Peyer's patch (tissue), 4 donors: ENCODE measurements around the gene BIRC7. TPM values are rescaled to one million over a fixed set of nuclear protein-coding genes. Genes with fewer than 3 reads are reported as not detected.
"Not testable (repeated sequence)": the region's sequence is repeated elsewhere in the genome, so short reads cannot be mapped to it uniquely, and the experiment has no call there.

Source experiments
- DNase-seq, 3 donors: peaks; one replicate each; pipeline ENCODE4 v3.0.0-alpha.2; 2017 to 2019
- H3K27ac ChIP-seq, 4 donors: fragments of 200-600 bp; sonication (generic); one replicate each; pipeline ENCODE4 v1.5.1; 2016 to 2019
- H3K27me3 ChIP-seq, 2 donors: fragments of 200-600 bp; sonication (generic); one replicate each; pipeline ENCODE4 v1.5.1; 2019
- H3K36me3 ChIP-seq, 3 donors: fragments of 200-600 bp; sonication (generic); one replicate each; pipeline ENCODE4 v1.5.1; 2016 to 2019
- H3K4me1 ChIP-seq, 4 donors: fragments of 200-600 bp; sonication (generic); one replicate each; pipeline ENCODE4 v1.5.1; 2016 to 2019
- H3K4me3 ChIP-seq, 4 donors: fragments of 200-600 bp; sonication (generic); 1 replicate in 3 of 4; 2 replicates in 1 of 4; pipeline ENCODE4 v1.5.1; 2016 to 2019; ENCODE audit warnings: mild to moderate bottlenecking in 1 of 4
- H3K9me3 ChIP-seq, 4 donors: fragments of 200-600 bp; sonication (generic); one replicate each; pipeline ENCODE4 v1.5.1; 2016 to 2019; ENCODE audit warnings: mild to moderate bottlenecking in 1 of 4
- CTCF ChIP-seq, 6 experiments: fragments of 450-650 bp in 4 of 6; fragments of 200-600 bp in 2 of 6; sonication (generic) in 1 of 6; IDR thresholded peaks; one replicate each; pipeline ENCODE4 v1.5.1; 2017 to 2019; ENCODE audit warnings: antibody characterized with exemption in 6 of 6, mild to moderate bottlenecking in 3 of 6, moderate library complexity in 1 of 6
- POLR2A ChIP-seq, 2 donors: fragments of 450-650 bp; IDR thresholded peaks; one replicate each; pipeline ENCODE4 v1.5.1; 2017; ENCODE audit warnings: antibody characterized with exemption in 2 of 2, mild to moderate bottlenecking in 2 of 2, moderate library complexity in 2 of 2
- total RNA-seq, 4 donors: library from RNA; depleted of rRNA; stranded (reverse); fragments of >200 nt; gene quantifications; one replicate each; pipeline ENCODE4 v1.1.0, GENCODE V29; 2016

BIRC7 gene
- total RNA-seq, 4 donors from 2014 or later, result not detected

GRCh38 chr20:63218701-63219446 lies 16.8 kb upstream of the BIRC7 start:
- peaks cover 0 to 20% (median 15%) of the 10 kb centered on the region in 4 donors for H3K4me1 ChIP-seq
- no peaks in the 10 kb centered on the region for H3K9me3 ChIP-seq
- DNase-seq, result no peak
- no peaks in the 10 kb centered on the region for H3K27me3 ChIP-seq
- TF ChIP-seq CTCF (IDR thresholded peaks at IDR 0.05) (no peak), POLR2A (IDR thresholded peaks at IDR 0.05) (no peak)
- H3K27ac ChIP-seq, result no peak overlapping the region
- peaks cover 0 to 5% (median 0%) of the 10 kb centered on the region in 3 donors for H3K36me3 ChIP-seq
- no peak overlapping the region for H3K4me3 ChIP-seq

GRCh38 chr20:63219447-63219821 lies 16.3 kb upstream of the BIRC7 start:
- TF ChIP-seq POLR2A (IDR thresholded peaks at IDR 0.05), result no peak
- TF ChIP-seq CTCF (IDR thresholded peaks at IDR 0.05), result no peak
- H3K36me3 ChIP-seq, result no peaks in the 10 kb centered on the region

GRCh38 chr20:63219866-63220521 lies 15.7 kb upstream of the BIRC7 start:
- H3K9me3 ChIP-seq, result no peaks in the 10 kb centered on the region
- H3K4me1 ChIP-seq, result peaks cover 0 to 16% (median 11%) of the 10 kb centered on the region in 4 donors
- TF ChIP-seq POLR2A (IDR thresholded peaks at IDR 0.05) (no peak), CTCF (IDR thresholded peaks at IDR 0.05) (no peak)
- H3K36me3 ChIP-seq, result no peaks in the 10 kb centered on the region
- H3K27me3 ChIP-seq, result no peaks in the 10 kb centered on the region
- no peak overlapping the region for H3K27ac ChIP-seq
- DNase-seq, result no peak
- H3K4me3 ChIP-seq, result no peak overlapping the region

More at GRCh38 chr20:63219447-63219821, 16.3 kb upstream of the BIRC7 start:
- Histone ChIP-seq H3K27me3 (no peaks in the 10 kb centered on the region), H3K9me3 (no peaks in the 10 kb centered on the region), H3K4me3 (no peak overlapping the region), H3K27ac (no peak overlapping the region), H3K4me1 (peaks cover 0 to 19% (median 15%) of the 10 kb centered on the region in 4 donors)
- DNase-seq, result no peak

- H3K27me3 ChIP-seq, result no peaks in the 10 kb centered on the region
- H3K9me3 ChIP-seq, result no peaks in the 10 kb centered on the region
- H3K27ac ChIP-seq, result no peak overlapping the region
- H3K4me1 ChIP-seq, result peaks cover 0 to 12% (median 5%) of the 10 kb centered on the region in 4 donors
- no peak for DNase-seq
- no peak overlapping the region for H3K4me3 ChIP-seq
- no peak for TF ChIP-seq CTCF (IDR thresholded peaks at IDR 0.05)
- TF ChIP-seq POLR2A (IDR thresholded peaks at IDR 0.05), result no peak
- no peaks in the 10 kb centered on the region for H3K36me3 ChIP-seq
Measured at GRCh38 chr20:63220696-63221399, 14.9 kb upstream of the BIRC7 start.

- DNase-seq, H3K27ac ChIP-seq, H3K9me3 ChIP-seq, H3K4me3 ChIP-seq, H3K36me3 ChIP-seq, H3K27me3 ChIP-seq: not testable (repeated sequence)
- peaks cover 0 to 11% (median 4%) of the 10 kb centered on the region in 4 donors for H3K4me1 ChIP-seq
Measured at GRCh38 chr20:63221400-63222053, 14.2 kb upstream of the BIRC7 start.
